Measurements from ENCODE around the gene ADAMTS13.

- TF ChIP-seq CTCF (IDR thresholded peaks at IDR 0.05) (no peak), EZH2 (IDR thresholded peaks at IDR 0.05) (no peak)
Measured at GRCh38 chr9:133402689-133403088, 19.5 kb upstream of the ADAMTS13 start.
